Peyer's patch (tissue), 4 donors: ENCODE results near the gene RBBP6.

ENCODE experiments used
- CTCF ChIP-seq, 6 experiments: fragments of 450-650 bp in 4 of 6; fragments of 200-600 bp in 2 of 6; sonication (generic) in 1 of 6; IDR thresholded peaks; one replicate each; pipeline ENCODE4 v1.5.1; 2017 to 2019; ENCODE audit warnings: antibody characterized with exemption in 6 of 6, mild to moderate bottlenecking in 3 of 6, moderate library complexity in 1 of 6
- POLR2A ChIP-seq, 2 donors: fragments of 450-650 bp; IDR thresholded peaks; one replicate each; pipeline ENCODE4 v1.5.1; 2017; ENCODE audit warnings: antibody characterized with exemption in 2 of 2, mild to moderate bottlenecking in 2 of 2, moderate library complexity in 2 of 2

DNA sequence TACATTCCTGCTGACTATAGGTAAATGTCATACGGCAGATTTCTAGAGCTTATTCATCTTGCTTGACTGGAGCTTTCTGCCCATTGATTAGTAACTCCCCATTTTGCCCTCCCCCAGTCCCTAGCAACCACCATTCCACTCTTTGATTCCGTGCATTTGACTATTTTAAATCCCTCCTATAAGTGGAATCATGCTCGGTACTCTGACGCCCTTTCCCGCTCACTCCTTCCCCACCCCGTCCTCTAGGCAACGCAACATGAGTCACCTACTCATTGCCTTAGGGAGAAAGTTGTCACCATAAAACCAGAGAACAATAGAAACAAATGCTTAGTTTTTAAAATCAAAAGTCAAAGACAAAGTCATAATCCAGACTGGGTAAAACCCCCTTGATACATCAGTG, 45.5 kb upstream of the RBBP6 start:
- TF ChIP-seq CTCF (IDR thresholded peaks at IDR 0.05): no peak
- TF ChIP-seq POLR2A (IDR thresholded peaks at IDR 0.05): no peak
